HUES64 (cell line): Measurements from ENCODE around the gene GLUD1.
"Not testable (repeated sequence)": the region's sequence is repeated elsewhere in the genome, so short reads cannot be mapped to it uniquely, and the experiment has no call there.

ENCODE experiments used
- H3K27ac ChIP-seq: 2 replicates; pipeline ENCODE4 v1.7.0; 2013; ENCODE audit warnings: low read depth, low read length, inconsistent platforms
- H3K27me3 ChIP-seq: 2 replicates; pipeline ENCODE4 v1.6.1; 2013; ENCODE audit warnings: mild to moderate bottlenecking, low read length; ENCODE audit not compliant: insufficient read depth
- H3K36me3 ChIP-seq: 2 replicates; pipeline ENCODE4 v1.6.1; 2013; ENCODE audit warnings: mild to moderate bottlenecking, low read length; ENCODE audit not compliant: insufficient read depth
- H3K4me1 ChIP-seq: 2 replicates; pipeline ENCODE4 v1.6.1; 2013; ENCODE audit warnings: mild to moderate bottlenecking, low read length, moderate library complexity; ENCODE audit not compliant: insufficient read depth
- H3K4me3 ChIP-seq: 2 replicates; pipeline ENCODE4 v1.5.1; 2013; ENCODE audit warnings: mild to moderate bottlenecking, low read length, moderate library complexity
- H3K9ac ChIP-seq: 2 replicates; pipeline ENCODE4 v1.6.1; 2013; ENCODE audit warnings: mild to moderate bottlenecking, low read depth, low read length
- H3K9me3 ChIP-seq: 2 replicates; pipeline ENCODE4 v1.6.1; 2013; ENCODE audit warnings: low read depth, low read length; ENCODE audit not compliant: insufficient read depth
- WGBS: fragments of 150-250, 120-280 bp; methylation state at CpG from one replicate; pipeline ENCODE4 v1.1.7; 2013; ENCODE audit warnings: missing lambda C conversion rate; 5-methylcytosine and 5-hydroxymethylcytosine counted together

Gene GLUD1

DNA sequence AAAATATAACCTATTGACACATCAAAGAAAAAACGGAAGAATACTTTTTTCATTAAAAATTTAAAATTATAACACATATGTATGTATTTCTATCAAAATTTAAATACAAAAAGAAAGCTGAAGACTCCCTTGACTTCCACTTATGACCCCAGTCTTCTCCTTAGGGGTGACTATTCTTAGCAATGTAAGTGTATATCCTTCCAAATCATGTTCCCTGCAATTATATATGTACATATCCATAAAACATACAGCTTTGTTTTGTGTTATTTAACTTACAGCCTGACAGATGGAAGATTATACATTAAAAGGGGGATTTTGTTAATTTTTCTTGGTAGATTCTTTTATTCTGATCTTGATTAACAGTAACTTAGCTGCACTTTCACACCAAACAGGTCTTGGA, 9.1 kb downstream of the GLUD1 start:
- no peak overlapping the region for H3K4me3 ChIP-seq
- peaks cover 5% of the 10 kb centered on the region for H3K4me1 ChIP-seq
- H3K9ac ChIP-seq, result no peak overlapping the region
- no peaks in the 10 kb centered on the region for H3K27me3 ChIP-seq
- no CpG with 5 or more reads among the region's 1 CpG for WGBS
- H3K27ac ChIP-seq, result no peak overlapping the region
- no peaks in the 10 kb centered on the region for H3K9me3 ChIP-seq
- H3K36me3 ChIP-seq, result peaks cover 31% of the 10 kb centered on the region

DNA sequence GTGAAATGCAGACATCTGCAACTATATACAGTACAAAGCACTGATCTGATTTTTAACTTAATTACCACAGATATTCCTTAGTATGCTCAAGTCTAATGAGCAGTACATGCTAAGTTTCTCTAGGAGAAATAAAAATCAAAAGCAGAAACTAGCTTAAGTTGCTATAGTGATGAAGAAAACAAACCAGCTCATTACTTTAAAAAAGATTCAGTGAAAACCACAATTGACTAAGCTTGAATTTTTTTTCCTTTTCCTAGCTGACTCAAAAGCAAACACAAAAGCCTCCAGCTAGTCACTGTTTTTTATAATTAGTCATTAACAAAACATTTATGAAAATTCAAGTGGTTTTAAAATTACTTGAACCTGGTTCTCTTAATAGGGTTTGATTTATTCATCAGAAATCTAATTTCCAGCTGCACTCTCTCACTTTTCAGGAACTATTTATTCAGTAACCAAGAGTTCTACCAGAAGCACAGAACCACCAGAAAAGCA, 10.3 kb downstream of the GLUD1 start:
- H3K27ac ChIP-seq, H3K4me3 ChIP-seq, H3K4me1 ChIP-seq, H3K9me3 ChIP-seq, H3K9ac ChIP-seq, H3K27me3 ChIP-seq: not testable (repeated sequence)
- H3K36me3 ChIP-seq, result peaks cover 27% of the 10 kb centered on the region

- not testable (repeated sequence) for H3K4me1 ChIP-seq, H3K27me3 ChIP-seq, H3K9me3 ChIP-seq, H3K4me3 ChIP-seq, H3K27ac ChIP-seq, H3K9ac ChIP-seq
- 97% methylated on average over 3 of the region's 5 CpGs for WGBS
- peaks cover 21% of the 10 kb centered on the region for H3K36me3 ChIP-seq
Observed at GRCh38 chr10:87083576-87084290, 10.9 kb downstream of the GLUD1 start.

GRCh38 chr10:87082219-87082618, 12.4 kb downstream of the GLUD1 start:
- not testable (repeated sequence) for H3K4me3 ChIP-seq, H3K9ac ChIP-seq, H3K27me3 ChIP-seq, H3K4me1 ChIP-seq, H3K27ac ChIP-seq, H3K9me3 ChIP-seq
- H3K36me3 ChIP-seq, result peaks cover 15% of the 10 kb centered on the region; the same call in 1 of the 2 replicates
- no CpG with 5 or more reads among the region's 1 CpG for WGBS

GRCh38 chr10:87081574-87081973, 13.1 kb downstream of the GLUD1 start:
- not testable (repeated sequence) for H3K36me3 ChIP-seq, H3K4me1 ChIP-seq, H3K9me3 ChIP-seq, H3K27me3 ChIP-seq, H3K9ac ChIP-seq, H3K27ac ChIP-seq, H3K4me3 ChIP-seq
- 89% methylated on average over 1 of the region's 3 CpGs for WGBS

DNA sequence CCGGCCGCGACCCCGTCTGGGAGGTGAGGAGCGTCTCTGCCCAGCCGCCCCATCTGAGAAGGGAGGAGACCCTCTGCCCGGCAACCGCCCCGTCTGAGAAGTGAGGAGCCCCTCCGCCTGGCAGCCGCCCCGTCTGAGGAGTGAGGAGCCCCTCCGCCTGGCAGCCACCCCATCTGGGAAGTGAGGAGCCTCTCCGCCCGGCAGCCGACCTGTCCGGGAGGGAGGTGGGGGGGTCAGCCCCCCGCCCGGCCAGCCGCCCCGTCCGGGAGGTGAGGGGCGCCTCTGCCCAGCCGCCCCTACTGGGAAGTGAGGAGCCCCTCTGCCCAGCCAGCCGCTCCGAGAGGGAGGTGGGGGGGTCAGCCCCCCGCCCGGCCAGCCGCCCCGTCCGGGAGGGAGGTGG, 14.0 kb downstream of the GLUD1 start:
- H3K4me3 ChIP-seq, H3K4me1 ChIP-seq, H3K27ac ChIP-seq, H3K27me3 ChIP-seq, H3K9me3 ChIP-seq, H3K9ac ChIP-seq: not testable (repeated sequence)
- H3K36me3 ChIP-seq, result peaks cover 12% of the 10 kb centered on the region; the same call in 1 of the 2 replicates
- 96% methylated on average over 28 of the region's 31 CpGs for WGBS

DNA sequence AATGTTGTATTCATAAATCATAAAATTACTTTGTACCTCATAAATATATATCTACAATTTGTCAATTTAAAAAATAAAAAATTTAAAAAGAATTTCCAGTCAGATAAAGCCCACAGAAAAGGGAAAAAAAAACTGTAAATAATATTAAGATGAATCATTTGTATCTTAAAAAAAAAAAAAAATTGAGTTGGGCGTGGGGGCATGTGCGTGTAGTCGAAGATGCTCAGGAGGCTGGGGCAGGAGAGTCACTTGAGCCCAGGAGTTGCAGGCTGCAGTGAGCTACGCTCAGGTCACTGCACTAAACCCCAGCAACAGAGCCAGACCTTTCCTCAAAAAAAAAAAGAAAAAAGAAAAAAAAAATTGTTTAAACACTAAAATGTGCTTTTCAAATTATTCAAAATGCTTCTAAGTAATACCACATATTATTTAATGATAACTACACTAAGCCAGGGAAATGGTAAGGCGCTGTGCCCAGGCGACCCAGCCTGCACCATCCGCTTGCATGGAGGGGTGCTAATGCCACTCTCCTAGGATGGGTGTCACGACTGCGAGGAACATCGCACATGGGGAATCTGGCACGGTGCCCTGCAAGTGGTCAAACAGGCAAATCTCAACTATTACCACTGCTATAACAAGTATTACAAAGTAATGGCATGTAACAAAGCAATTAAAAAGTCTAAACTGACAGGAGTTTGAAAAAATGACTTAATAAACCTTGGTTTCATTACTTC, 15.4 kb downstream of the GLUD1 start:
- no peaks in the 10 kb centered on the region for H3K27me3 ChIP-seq
- peaks cover 22% of the 10 kb centered on the region for H3K36me3 ChIP-seq
- H3K27ac ChIP-seq, result no peak overlapping the region
- H3K9ac ChIP-seq, result no peak overlapping the region
- no peak overlapping the region for H3K4me3 ChIP-seq
- H3K4me1 ChIP-seq, result peaks cover 4% of the 10 kb centered on the region; the same call in 1 of the 2 replicates
- H3K9me3 ChIP-seq, result 0 out of 2 replicates have a peak, but pooled peaks cover 5% of the 10 kb centered on the region
- WGBS, result 87% methylated on average over 11 of the region's 11 CpGs

DNA sequence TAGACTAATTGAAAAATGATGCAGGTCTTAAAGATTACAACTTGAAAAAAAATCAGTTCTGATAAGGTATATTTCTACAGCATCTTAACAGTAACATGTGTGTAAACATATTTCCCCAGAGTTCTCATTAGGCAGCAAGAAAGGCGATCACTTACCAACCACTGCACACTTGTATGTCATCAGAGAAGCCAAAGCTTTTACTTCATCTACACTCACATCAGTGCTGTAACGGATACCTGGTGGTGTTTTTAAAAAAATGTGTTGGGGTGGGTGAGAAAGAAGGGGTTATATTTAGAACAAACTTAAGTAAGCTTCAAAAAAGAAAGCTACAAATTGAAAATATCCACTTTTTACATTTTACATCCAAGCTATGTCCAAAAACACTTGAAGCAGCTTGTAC, 18.2 kb downstream of the GLUD1 start:
- H3K27ac ChIP-seq, H3K9me3 ChIP-seq, H3K4me1 ChIP-seq, H3K4me3 ChIP-seq, H3K9ac ChIP-seq, H3K27me3 ChIP-seq: not testable (repeated sequence)
- peaks cover 47% of the 10 kb centered on the region for H3K36me3 ChIP-seq
- WGBS, result 100% methylated on average over 1 of the region's 2 CpGs

GRCh38 chr10:87072449-87072848, 22.2 kb downstream of the GLUD1 start:
- Histone ChIP-seq H3K9me3 (no peaks in the 10 kb centered on the region), H3K36me3 (peaks cover 73% of the 10 kb centered on the region), H3K9ac (no peak overlapping the region), H3K4me1 (no peaks in the 10 kb centered on the region), H3K27ac (no peak overlapping the region), H3K4me3 (no peak overlapping the region), H3K27me3 (no peaks in the 10 kb centered on the region)
- 92% methylated on average over 2 of the region's 2 CpGs for WGBS

DNA sequence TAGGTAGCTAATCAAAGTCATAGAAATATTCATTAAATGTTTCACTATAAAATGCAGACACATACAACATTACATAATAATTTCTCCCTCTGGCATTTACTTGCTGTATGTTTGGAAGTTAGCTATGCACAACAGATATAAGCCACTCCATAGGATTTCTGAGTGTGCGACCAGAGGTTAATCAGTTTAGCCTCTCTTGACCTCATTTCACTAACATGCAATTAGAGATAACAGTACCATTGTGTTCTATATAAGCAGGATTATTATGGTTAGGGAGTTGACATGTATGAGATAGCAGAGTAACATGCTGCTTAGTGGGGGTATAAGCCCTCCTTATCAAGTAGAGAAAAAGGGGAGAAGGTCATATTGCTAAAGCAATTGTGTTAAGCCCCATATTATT, 26.4 kb downstream of the GLUD1 start:
- Histone ChIP-seq H3K4me1 (no peaks in the 10 kb centered on the region), H3K9ac (no peak overlapping the region), H3K27ac (no peak overlapping the region), H3K4me3 (no peak overlapping the region), H3K27me3 (no peaks in the 10 kb centered on the region), H3K9me3 (no peaks in the 10 kb centered on the region), H3K36me3 (peaks cover 83% of the 10 kb centered on the region)
- WGBS, result 100% methylated on average over 1 of the region's 1 CpG

DNA sequence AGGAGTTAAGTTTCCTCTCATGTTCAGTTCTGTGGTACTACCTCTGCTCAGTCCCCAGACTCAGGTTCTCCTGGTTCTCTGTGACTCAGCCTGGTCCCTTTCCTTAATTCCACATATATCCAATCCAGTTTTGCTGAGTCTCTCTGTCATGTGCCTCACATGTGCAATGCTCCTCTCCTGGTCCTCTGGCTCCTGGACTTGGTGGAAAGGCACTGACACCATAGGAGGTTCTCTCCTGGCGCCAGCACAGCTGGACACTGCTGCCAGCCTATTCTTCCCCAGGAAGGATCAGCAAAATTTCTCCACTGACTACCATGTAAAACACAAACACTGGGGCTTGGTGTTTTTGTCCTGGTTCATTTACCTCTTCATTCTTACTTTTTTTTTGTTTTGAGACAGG, 27.8 kb downstream of the GLUD1 start:
- WGBS, result 93% methylated on average over 1 of the region's 1 CpG
- H3K36me3 ChIP-seq, result peaks cover 84% of the 10 kb centered on the region
- H3K4me3 ChIP-seq, result no peak overlapping the region
- H3K27me3 ChIP-seq, result no peaks in the 10 kb centered on the region
- no peak overlapping the region for H3K27ac ChIP-seq
- no peaks in the 10 kb centered on the region for H3K4me1 ChIP-seq
- no peak overlapping the region for H3K9ac ChIP-seq
- H3K9me3 ChIP-seq, result no peaks in the 10 kb centered on the region
